HCT116 (cell line): ENCODE results near the gene C1QTNF12. TPM values are rescaled to one million over a fixed set of nuclear protein-coding genes. Genes with fewer than 3 reads are reported as not detected.

Experiments
- ATAC-seq: fragments of 200-7000 bp; cut with Tn5 transposase; 2 replicates; pipeline ENCODE4 v1.9.1; 2020; ENCODE audit warnings: mild to moderate bottlenecking, moderate library complexity
- BruUV-seq: library from RNA; stranded (reverse); fragments of 400-500 nt; replicated peaks from 2 replicates; lab custom pipeline; 2021; lab: Mats Ljungman, UMichigan
- CTCF ChIA-PET: fragments of 300-600 bp; sonication (Branson Sonifier 250); formaldehyde crosslinking; loops from one replicate; lab custom pipeline; 2021; ENCODE audit warnings: antibody characterized with exemption; lab: Charles Lee
- POLR2A ChIA-PET: fragments of 300-600, 350-600 bp; sonication (Branson Sonifier 250); formaldehyde crosslinking; loops from one replicate; lab custom pipeline; 2021; ENCODE audit warnings: antibody characterized with exemption; lab: Charles Lee
- RAD21 ChIA-PET, 2 experiments: fragments of 300-600 bp; sonication (Branson Sonifier 250); formaldehyde crosslinking; loops; one replicate each; lab custom pipeline; 2023; ENCODE audit warnings: low total read pairs in 2 of 2; ENCODE audit not compliant: uncharacterized antibody in 2 of 2, unreplicated experiment in 2 of 2, low non-redundant PET in 1 of 2; lab: Charles Lee
- DNase-seq: peaks from one replicate; pipeline ENCODE4 v3.0.0-alpha.2; 2010; ENCODE audit warnings: low read depth, low spot score
- H2AFZ ChIP-seq: fragments of 200-600 bp; shearing (Covaris generic), sonication (generic); 2 replicates; pipeline ENCODE4 v1.6.1; 2017; ENCODE audit warnings: low read depth, mixed run types, mixed read lengths, antibody characterized with exemption, low read length; ENCODE audit not compliant: poor library complexity, severe bottlenecking
- H3K27ac ChIP-seq: 2 replicates; pipeline ENCODE4 v1.5.1; 2012; ENCODE audit warnings: low read depth, low read length
- H3K27me3 ChIP-seq: fragments of 200-600 bp; sonication (generic); 2 replicates; pipeline ENCODE4 v1.6.1; 2016; ENCODE audit warnings: mixed run types, low read length, mixed read lengths; ENCODE audit not compliant: insufficient read depth
- H3K36me3 ChIP-seq, 2 experiments: fragments of 200-500 bp in 1 of 2; fragments of 200-600 bp in 1 of 2; sonication (Bioruptor generic) in 1 of 2; sonication (generic) in 1 of 2; 2 replicates each; pipeline versions ENCODE4 v1.5.1 to v1.6.1; 2014 to 2016; ENCODE audit warnings: low read length in 2 of 2, inconsistent platforms in 1 of 2, mixed read lengths in 1 of 2, mixed run types in 1 of 2; ENCODE audit not compliant: insufficient read depth in 2 of 2, control insufficient read depth in 1 of 2
- H3K4me1 ChIP-seq, 2 experiments: fragments of 200-600 bp in 1 of 2; sonication (generic) in 1 of 2; 2 replicates each; pipeline versions ENCODE4 v1.5.1 to v1.6.1; 2012 to 2017; ENCODE audit warnings: low read length in 2 of 2, inconsistent platforms in 1 of 2, mild to moderate bottlenecking in 1 of 2, mixed read lengths in 1 of 2, mixed run types in 1 of 2, moderate library complexity in 1 of 2; ENCODE audit not compliant: insufficient read depth in 2 of 2, control insufficient read depth in 1 of 2
- H3K4me2 ChIP-seq: fragments of 200-600 bp; sonication (generic); 2 replicates; pipeline ENCODE4 v1.6.1; 2017; ENCODE audit warnings: mixed run types, low read length, mixed read lengths
- H3K4me3 ChIP-seq, 2 experiments: fragments of 200-600 bp in 1 of 2; sonication (generic) in 1 of 2; replicated peaks in 1 of 2; 2 replicates each; pipeline ENCODE4 v1.5.1; 2011 to 2016; ENCODE audit warnings: low read length in 2 of 2, control low read depth in 1 of 2, low read depth in 1 of 2, mild to moderate bottlenecking in 1 of 2, mixed read lengths in 1 of 2, mixed run types in 1 of 2
- H3K79me2 ChIP-seq: fragments of 200-600 bp; sonication (generic); 2 replicates; pipeline ENCODE4 v1.6.1; 2017; ENCODE audit warnings: mild to moderate bottlenecking, mixed run types, low read length, moderate library complexity, mixed read lengths; ENCODE audit not compliant: insufficient read depth
- H3K9ac ChIP-seq: fragments of 200-600 bp; sonication (generic); 2 replicates; pipeline ENCODE4 v1.6.1; 2016; ENCODE audit warnings: low read length, mixed read lengths
- H3K9me2 ChIP-seq: fragments of 200-600 bp; sonication (generic), shearing (Covaris generic); 2 replicates; pipeline ENCODE4 v1.6.1; 2017; ENCODE audit warnings: mixed run types, mild to moderate bottlenecking, moderate library complexity; ENCODE audit not compliant: insufficient read depth
- H3K9me3 ChIP-seq, 2 experiments: fragments of 200-500 bp in 1 of 2; fragments of 200-600 bp in 1 of 2; sonication (Bioruptor generic) in 1 of 2; sonication (generic) in 1 of 2; 2 replicates each; pipeline ENCODE4 v1.6.1; 2014 to 2017; ENCODE audit warnings: low read length in 2 of 2, mixed read lengths in 2 of 2, inconsistent platforms in 1 of 2, low read depth in 1 of 2, mild to moderate bottlenecking in 1 of 2, mixed run types in 1 of 2, moderate library complexity in 1 of 2; ENCODE audit not compliant: control insufficient read depth in 1 of 2, insufficient read depth in 1 of 2
- H4K20me1 ChIP-seq: fragments of 200-600 bp; sonication (generic), shearing (Covaris generic); 2 replicates; pipeline ENCODE4 v1.6.1; 2017; ENCODE audit warnings: mixed run types, mild to moderate bottlenecking, moderate library complexity; ENCODE audit not compliant: insufficient read depth
- CEBPB ChIP-seq: IDR thresholded peaks from 2 replicates; pipeline ENCODE4 v1.6.1; 2012; ENCODE audit warnings: low read depth
- EGR1 ChIP-seq: IDR thresholded peaks from 2 replicates; pipeline ENCODE4 v1.6.1; 2012; ENCODE audit warnings: low read depth
- ELF1 ChIP-seq: IDR thresholded peaks from 2 replicates; pipeline ENCODE4 v1.6.1; 2012; ENCODE audit warnings: low read depth, borderline replicate concordance
- EZH2 ChIP-seq: fragments of 200-600 bp; sonication (generic); IDR thresholded peaks from 2 replicates; pipeline ENCODE4 v1.6.1; 2017; ENCODE audit warnings: antibody characterized with exemption, mixed run types
- JUND ChIP-seq: IDR thresholded peaks from 2 replicates; pipeline ENCODE4 v1.6.1; 2012
- POLR2A ChIP-seq: IDR thresholded peaks from 2 replicates; pipeline ENCODE4 v1.7.0; 2011; ENCODE audit warnings: borderline replicate concordance; ENCODE audit not compliant: insufficient read depth, insufficient read length; ENCODE audit errors: extremely low read depth
- POLR2AphosphoS5 ChIP-seq: IDR thresholded peaks from 2 replicates; pipeline ENCODE4 v1.6.1; 2011; ENCODE audit warnings: mild to moderate bottlenecking, low read depth, low read length, moderate library complexity
- RAD21 ChIP-seq: IDR thresholded peaks from 2 replicates; pipeline ENCODE4 v1.6.1; 2012; ENCODE audit warnings: low read depth, mild to moderate bottlenecking
- REST ChIP-seq: IDR thresholded peaks from 2 replicates; pipeline ENCODE4 v1.6.1; 2012; ENCODE audit warnings: low read depth
- SIN3A ChIP-seq: IDR thresholded peaks from 2 replicates; pipeline ENCODE4 v1.6.1; 2012; ENCODE audit warnings: low read depth
- YY1 ChIP-seq: IDR thresholded peaks from 2 replicates; pipeline ENCODE4 v1.6.1; 2011; ENCODE audit warnings: low read length, low read depth, moderate library complexity, mild to moderate bottlenecking; ENCODE audit not compliant: insufficient replicate concordance; ENCODE audit errors: extremely low read depth
- ZBTB33 ChIP-seq: IDR thresholded peaks from 2 replicates; pipeline ENCODE4 v1.6.1; 2011; ENCODE audit warnings: mild to moderate bottlenecking, low read length, moderate library complexity; ENCODE audit not compliant: insufficient replicate concordance; ENCODE audit errors: extremely low read depth
- ZFX ChIP-seq: fragments of 450-650 bp; IDR thresholded peaks from 2 replicates; pipeline ENCODE4 v1.6.1; 2017
- intact Hi-C: fragments of 100-400 bp; cut with micrococcal nuclease; formaldehyde crosslinking; loops from 2 replicates; pipeline ENCODE4 v1.10.0; 2022
- total RNA-seq: library from RNA; stranded (reverse); gene quantifications from one replicate; pipeline ENCODE4 v1.2.1, GENCODE V29; 2021; ENCODE audit not compliant: unreplicated experiment

The C1QTNF12 gene
- total RNA-seq, 1 experiment from 2014 or later, result 6.9 TPM

- no peaks in the 10 kb centered on the region for H3K9me3 ChIP-seq
Observed at GRCh38 chr1:1287288-1288110, 41.0 kb upstream of the C1QTNF12 start.

More at GRCh38 chr1:1287288-1288110, 41.0 kb upstream of the C1QTNF12 start:
- no peak for ATAC-seq
- H3K36me3 ChIP-seq, result no peaks in the 10 kb centered on the region
- no peak for DNase-seq
- no peaks in the 10 kb centered on the region for H3K9me2 ChIP-seq
- POLR2A ChIA-PET, result no interaction called here
- H3K79me2 ChIP-seq, result no peaks in the 10 kb centered on the region
- no peak overlapping the region for H2AFZ ChIP-seq
- no TSS peak for BruUV-seq
- intact Hi-C loops, result no loop called here
- RAD21 ChIA-PET, result no interaction called here
- CTCF ChIA-PET, result no interaction called here
- no peaks in the 10 kb centered on the region for H3K27me3 ChIP-seq
- TF ChIP-seq JUND (no peak), EGR1 (no peak), POLR2AphosphoS5 (no peak), SIN3A (no peak), POLR2A (no peak), ELF1 (no peak), ZBTB33 (no peak), REST (no peak), CEBPB (no peak), ZFX (no peak), RAD21 (no peak), EZH2 (no peak), YY1 (no peak)
- no peak overlapping the region for H3K4me2 ChIP-seq
- no peaks in the 10 kb centered on the region for H4K20me1 ChIP-seq
- no peak overlapping the region for H3K9ac ChIP-seq
- no peak overlapping the region; the same call in 1 of the 2 replicates for H3K27ac ChIP-seq
- H3K4me1 ChIP-seq, result peaks cover 14 to 36% of the 10 kb centered on the region in 2 experiments
- no peak overlapping the region for H3K4me3 ChIP-seq
